WERI-Rb-1 (cell line): ENCODE measurements around the gene NRSN2.
A peak's percentile ranks its signal among the peaks of the same experiment; 100 is the strongest.

Experiments
- DNase-seq: peaks from one replicate; pipeline ENCODE4 v3.0.0-alpha.2; 2020
- H3K27ac ChIP-seq: fragments of 250-450 bp; sonication (Bioruptor Pico); 2 replicates; pipeline ENCODE4 v1.5.1; 2020; ENCODE audit warnings: mild to moderate bottlenecking, moderate library complexity
- H3K27me3 ChIP-seq: fragments of 250-450 bp; sonication (Bioruptor Pico); 2 replicates; pipeline ENCODE4 v1.5.1; 2021; ENCODE audit warnings: mild to moderate bottlenecking, low read depth, moderate library complexity; ENCODE audit not compliant: insufficient read depth, severe bottlenecking
- H3K36me3 ChIP-seq: fragments of 250-450 bp; sonication (Bioruptor Pico); 2 replicates; pipeline ENCODE4 v1.5.1; 2020; ENCODE audit warnings: mild to moderate bottlenecking, moderate library complexity
- H3K4me3 ChIP-seq: 2 replicates; pipeline ENCODE4 v1.5.1; 2011; ENCODE audit warnings: low read depth, mild to moderate bottlenecking, control low read depth, low read length
- H3K9me3 ChIP-seq: fragments of 250-450 bp; sonication (Bioruptor Pico); 2 replicates; pipeline ENCODE4 v1.5.1; 2021; ENCODE audit warnings: mild to moderate bottlenecking, moderate library complexity; ENCODE audit not compliant: severe bottlenecking
- TF ChIP-seq, protein P1 (sequence below): IDR thresholded peaks from 2 replicates; pipeline ENCODE4 v1.5.1; 2011; ENCODE audit warnings: low read depth, mild to moderate bottlenecking, control low read depth, inconsistent platforms, low read length

NRSN2 gene, protein sequence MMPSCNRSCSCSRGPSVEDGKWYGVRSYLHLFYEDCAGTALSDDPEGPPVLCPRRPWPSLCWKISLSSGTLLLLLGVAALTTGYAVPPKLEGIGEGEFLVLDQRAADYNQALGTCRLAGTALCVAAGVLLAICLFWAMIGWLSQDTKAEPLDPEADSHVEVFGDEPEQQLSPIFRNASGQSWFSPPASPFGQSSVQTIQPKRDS

DNA sequence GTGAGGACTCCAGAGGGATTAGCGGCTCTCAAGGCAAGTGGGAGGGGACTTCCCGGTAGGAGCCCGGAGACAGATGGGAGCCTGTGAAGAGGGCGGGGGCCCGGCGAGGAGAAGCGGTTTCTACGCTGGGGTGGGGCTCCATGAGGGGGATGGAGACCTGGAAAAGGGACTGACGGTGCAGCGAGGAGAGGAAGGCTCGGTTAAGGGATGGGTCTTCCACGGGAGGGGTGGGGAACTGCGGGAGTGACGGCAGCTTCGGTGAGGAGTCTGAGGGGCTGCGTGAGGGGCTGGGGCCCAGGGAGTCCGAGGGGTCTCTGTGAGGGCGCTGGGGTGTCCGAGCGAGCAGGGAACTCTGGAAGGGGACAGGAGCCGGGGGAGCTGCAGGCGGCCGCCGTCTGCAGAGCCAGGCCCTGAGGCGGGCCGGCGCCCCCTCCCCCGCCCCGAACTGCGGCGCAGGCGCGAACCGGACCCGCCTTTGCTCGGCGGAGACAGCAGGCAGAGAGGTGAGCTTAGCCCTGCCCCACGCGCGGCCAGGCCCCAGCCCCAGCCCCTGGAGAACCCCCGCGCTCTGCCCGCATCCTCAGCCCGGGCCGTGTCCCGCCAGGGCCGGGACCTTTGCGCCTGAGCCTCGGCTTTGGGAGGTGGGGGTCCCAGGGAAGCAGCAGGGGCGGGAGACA lies at the start of gene NRSN2:
Gene NRSN2 (plus strand): TSS at position 472 of the 677 bp plus-strand sequence. CDS start 2,533 bp downstream, outside the sequence.
- TF ChIP-seq, protein P1, sequence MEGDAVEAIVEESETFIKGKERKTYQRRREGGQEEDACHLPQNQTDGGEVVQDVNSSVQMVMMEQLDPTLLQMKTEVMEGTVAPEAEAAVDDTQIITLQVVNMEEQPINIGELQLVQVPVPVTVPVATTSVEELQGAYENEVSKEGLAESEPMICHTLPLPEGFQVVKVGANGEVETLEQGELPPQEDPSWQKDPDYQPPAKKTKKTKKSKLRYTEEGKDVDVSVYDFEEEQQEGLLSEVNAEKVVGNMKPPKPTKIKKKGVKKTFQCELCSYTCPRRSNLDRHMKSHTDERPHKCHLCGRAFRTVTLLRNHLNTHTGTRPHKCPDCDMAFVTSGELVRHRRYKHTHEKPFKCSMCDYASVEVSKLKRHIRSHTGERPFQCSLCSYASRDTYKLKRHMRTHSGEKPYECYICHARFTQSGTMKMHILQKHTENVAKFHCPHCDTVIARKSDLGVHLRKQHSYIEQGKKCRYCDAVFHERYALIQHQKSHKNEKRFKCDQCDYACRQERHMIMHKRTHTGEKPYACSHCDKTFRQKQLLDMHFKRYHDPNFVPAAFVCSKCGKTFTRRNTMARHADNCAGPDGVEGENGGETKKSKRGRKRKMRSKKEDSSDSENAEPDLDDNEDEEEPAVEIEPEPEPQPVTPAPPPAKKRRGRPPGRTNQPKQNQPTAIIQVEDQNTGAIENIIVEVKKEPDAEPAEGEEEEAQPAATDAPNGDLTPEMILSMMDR, result no peak
- no peaks in the 10 kb centered on the region for H3K9me3 ChIP-seq
- H3K36me3 ChIP-seq, result peaks cover 18% of the 10 kb centered on the region
- no peaks in the 10 kb centered on the region for H3K27me3 ChIP-seq
- peak; percentile 95 for DNase-seq
- H3K4me3 ChIP-seq, result peak within 1 kb of the TSS; percentile 88
- peak within 1 kb of the TSS; percentile 93 for H3K27ac ChIP-seq

DNA sequence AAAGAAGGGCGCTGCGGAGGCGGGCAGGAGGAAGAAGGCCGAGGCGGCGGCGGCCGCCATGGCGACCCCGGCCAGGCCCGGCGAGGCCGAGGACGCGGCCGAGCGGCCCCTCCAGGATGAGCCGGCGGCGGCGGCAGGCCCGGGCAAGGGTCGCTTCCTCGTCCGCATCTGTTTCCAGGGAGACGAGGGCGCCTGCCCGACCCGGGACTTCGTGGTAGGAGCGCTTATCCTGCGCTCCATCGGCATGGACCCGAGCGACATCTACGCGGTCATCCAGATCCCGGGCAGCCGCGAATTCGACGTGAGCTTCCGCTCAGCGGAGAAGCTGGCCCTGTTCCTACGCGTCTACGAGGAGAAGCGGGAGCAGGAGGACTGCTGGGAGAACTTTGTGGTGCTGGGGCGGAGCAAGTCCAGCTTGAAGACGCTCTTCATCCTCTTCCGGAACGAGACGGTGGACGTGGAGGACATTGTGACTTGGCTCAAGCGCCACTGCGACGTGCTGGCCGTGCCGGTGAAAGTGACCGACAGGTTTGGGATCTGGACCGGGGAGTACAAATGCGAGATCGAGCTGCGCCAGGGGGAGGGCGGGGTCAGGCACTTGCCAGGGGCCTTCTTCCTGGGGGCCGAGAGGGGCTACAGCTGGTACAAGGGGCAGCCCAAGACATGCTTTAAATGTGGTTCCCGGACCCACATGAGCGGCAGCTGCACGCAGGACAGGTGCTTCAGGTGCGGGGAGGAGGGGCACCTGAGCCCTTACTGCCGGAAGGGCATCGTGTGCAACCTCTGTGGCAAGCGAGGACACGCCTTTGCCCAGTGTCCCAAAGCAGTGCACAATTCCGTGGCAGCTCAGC lies 48.8 kb upstream of the NRSN2 start:
- H3K27ac ChIP-seq, result peak overlapping the region; percentile 96
- TF ChIP-seq, protein P1, result no peak
- peaks cover 19% of the 10 kb centered on the region for H3K36me3 ChIP-seq
- peak; percentile 49 for DNase-seq
- H3K27me3 ChIP-seq, result no peaks in the 10 kb centered on the region
- no peaks in the 10 kb centered on the region for H3K9me3 ChIP-seq
- H3K4me3 ChIP-seq, result peak overlapping the region; percentile 65

DNA sequence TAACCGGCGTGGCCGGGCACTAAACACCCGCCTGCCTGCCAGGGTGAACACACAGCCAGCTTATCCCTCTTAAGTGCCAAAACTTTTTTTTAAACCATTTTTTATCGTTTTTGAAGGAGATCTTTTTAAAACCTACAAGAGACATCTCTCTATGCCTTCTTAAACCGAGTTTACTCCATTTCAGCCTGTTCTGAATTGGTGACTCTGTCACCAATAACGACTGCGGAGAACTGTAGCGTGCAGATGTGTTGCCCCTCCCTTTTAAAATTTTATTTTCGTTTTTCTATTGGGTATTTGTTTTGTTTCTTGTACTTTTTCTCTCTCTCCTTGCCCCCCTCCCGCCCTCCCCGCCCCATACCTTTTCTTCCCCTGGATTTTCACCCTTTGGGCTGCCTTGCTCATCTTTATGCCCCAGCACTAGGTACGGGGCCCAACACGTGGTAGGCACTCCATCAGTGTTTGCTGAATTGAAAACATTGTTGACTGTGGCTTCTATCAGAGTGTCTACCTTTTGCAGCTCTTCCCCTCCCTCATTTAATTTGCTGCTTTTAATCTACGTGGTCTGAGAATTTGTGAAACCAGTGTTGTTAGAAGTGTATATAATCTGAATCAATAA lies 48.0 kb upstream of the NRSN2 start:
- Histone ChIP-seq H3K4me3 (peak overlapping the region; percentile 65), H3K27me3 (no peaks in the 10 kb centered on the region), H3K27ac (peak overlapping the region; percentile 96), H3K36me3 (peaks cover 19% of the 10 kb centered on the region), H3K9me3 (no peaks in the 10 kb centered on the region)
- TF ChIP-seq, protein P1, result no peak
- no peak for DNase-seq

DNA sequence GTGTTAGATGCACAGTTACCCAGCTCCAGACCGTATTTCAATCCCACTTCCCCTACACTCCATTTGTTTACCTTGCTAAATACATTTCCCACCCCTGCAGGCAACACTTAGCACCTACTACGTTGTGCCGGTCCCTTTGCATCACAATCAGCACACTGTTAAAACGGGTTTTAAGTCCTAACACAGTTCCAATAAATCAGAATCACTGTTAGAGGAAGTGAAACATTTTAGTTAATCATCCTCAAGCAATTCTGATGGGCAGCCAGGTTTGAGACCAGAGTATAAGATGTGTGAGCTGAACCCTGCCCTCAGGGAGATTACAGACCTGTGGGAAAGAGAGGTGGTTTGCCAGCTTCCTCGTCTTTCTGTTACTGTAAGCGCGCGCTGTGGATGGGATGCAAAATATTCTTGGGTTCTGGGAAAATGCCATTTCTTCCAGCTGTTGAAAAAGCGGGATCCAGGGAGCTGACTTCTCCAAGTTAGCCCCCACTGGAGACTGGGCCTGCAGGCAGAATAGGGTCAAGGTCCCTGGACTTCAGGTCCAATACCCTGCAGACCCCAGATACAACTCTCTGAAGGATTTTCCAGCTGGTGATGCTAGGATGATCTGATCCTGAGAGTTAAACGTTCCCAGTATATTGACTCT lies 46.4 kb upstream of the NRSN2 start:
- H3K4me3 ChIP-seq, result no peak overlapping the region
- H3K9me3 ChIP-seq, result no peaks in the 10 kb centered on the region
- TF ChIP-seq, protein P1, result no peak
- no peaks in the 10 kb centered on the region for H3K27me3 ChIP-seq
- H3K36me3 ChIP-seq, result peaks cover 19% of the 10 kb centered on the region
- DNase-seq, result no peak
- H3K27ac ChIP-seq, result peak overlapping the region; percentile 59
